Upper lobe of left lung (tissue), 4 donors: ENCODE data around the gene EPHA8.

Experiments
- POLR2A ChIP-seq, 4 donors: fragments of 450-650 bp; IDR thresholded peaks; one replicate each; pipeline ENCODE4 v1.5.1; 2016 to 2017; ENCODE audit warnings: antibody characterized with exemption in 4 of 4, mild to moderate bottlenecking in 2 of 4
- POLR2AphosphoS5 ChIP-seq, 2 donors: sonication (generic); formaldehyde crosslinking; IDR thresholded peaks; one replicate each; pipeline ENCODE4 v1.5.1; 2017; ENCODE audit warnings: antibody characterized with exemption in 2 of 2
- TF ChIP-seq, protein P1 (sequence below), 6 experiments: fragments of 450-650 bp in 4 of 6; fragments of 200-600 bp in 2 of 6; sonication (generic) in 2 of 6; IDR thresholded peaks; one replicate each; pipeline ENCODE4 v1.5.1; 2016 to 2019; ENCODE audit warnings: antibody characterized with exemption in 6 of 6

DNA sequence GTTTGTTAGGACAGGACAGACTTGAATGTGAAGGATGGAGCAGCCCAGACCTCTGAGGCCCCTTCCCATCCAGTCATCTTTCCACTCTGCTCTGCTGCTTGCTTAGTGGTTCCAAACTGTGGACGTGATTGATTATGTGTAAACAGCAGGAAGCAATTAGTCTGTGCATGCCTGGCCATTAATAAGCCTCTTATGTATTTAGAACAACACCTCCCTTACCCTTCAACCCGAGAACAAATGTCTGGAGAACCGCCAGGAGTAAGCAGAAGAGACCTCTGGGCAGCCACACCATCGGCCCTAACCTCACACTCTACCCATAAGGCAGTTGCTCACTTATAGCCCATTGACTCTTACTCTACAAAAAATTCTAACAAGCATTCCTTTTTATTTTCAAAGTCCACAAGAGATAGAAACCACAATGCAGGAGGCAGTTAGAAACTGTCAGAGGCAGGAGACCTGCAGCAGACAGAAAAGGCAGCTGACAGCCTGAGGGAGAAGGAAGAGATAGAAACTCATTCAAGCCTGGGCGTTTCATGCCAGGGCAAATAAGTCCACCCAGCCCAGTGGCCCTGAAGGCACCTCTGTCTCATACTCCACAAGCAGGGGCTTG is 5.8 kb upstream of the EPHA8 start:
- TF ChIP-seq, protein P1, sequence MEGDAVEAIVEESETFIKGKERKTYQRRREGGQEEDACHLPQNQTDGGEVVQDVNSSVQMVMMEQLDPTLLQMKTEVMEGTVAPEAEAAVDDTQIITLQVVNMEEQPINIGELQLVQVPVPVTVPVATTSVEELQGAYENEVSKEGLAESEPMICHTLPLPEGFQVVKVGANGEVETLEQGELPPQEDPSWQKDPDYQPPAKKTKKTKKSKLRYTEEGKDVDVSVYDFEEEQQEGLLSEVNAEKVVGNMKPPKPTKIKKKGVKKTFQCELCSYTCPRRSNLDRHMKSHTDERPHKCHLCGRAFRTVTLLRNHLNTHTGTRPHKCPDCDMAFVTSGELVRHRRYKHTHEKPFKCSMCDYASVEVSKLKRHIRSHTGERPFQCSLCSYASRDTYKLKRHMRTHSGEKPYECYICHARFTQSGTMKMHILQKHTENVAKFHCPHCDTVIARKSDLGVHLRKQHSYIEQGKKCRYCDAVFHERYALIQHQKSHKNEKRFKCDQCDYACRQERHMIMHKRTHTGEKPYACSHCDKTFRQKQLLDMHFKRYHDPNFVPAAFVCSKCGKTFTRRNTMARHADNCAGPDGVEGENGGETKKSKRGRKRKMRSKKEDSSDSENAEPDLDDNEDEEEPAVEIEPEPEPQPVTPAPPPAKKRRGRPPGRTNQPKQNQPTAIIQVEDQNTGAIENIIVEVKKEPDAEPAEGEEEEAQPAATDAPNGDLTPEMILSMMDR (IDR thresholded peaks at IDR 0.05) = no peak
- TF ChIP-seq POLR2AphosphoS5 (IDR thresholded peaks at IDR 0.05) (no peak), POLR2A (IDR thresholded peaks at IDR 0.05) (no peak)
